Brain pericyte (primary cell): ENCODE measurements around the gene PRSS3.
"Not testable (repeated sequence)": the region's sequence is repeated elsewhere in the genome, so short reads cannot be mapped to it uniquely, and the experiment has no call there.

Experiments
- DNase-seq: peaks from one replicate; pipeline ENCODE4 v3.0.0-alpha.2; 2012; ENCODE audit warnings: low read depth, low spot score

Gene PRSS3

GRCh38 chr9:33795281-33795680 lies at the start of gene PRSS3:
Gene PRSS3 (plus strand): TSS chr9:33795561. CDS start chr9:33795574, 13 bp downstream.
- DNase-seq, result no peak

- no peak for DNase-seq
These were observed 46.6 kb upstream of the PRSS3 start for GRCh38 chr9:33748633-33749304.

DNA sequence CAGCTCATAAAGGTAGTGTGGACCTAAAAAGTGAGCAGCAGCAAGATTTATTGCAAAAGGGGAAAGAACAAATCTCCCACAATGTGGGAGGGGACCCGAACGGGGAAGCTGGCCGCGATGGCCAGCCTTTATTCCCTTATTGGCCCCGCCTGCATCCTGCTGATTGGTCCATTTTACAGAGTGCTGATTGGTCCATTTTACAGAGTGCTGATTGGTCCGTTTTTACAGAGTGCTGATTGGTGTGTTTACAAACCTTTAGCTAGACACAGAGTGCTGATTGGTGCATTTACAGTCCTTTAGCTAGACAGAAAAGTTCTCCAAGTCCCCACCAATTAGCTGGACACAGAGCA lies 46.1 kb upstream of the PRSS3 start:
- DNase-seq, result not testable (repeated sequence)

DNA sequence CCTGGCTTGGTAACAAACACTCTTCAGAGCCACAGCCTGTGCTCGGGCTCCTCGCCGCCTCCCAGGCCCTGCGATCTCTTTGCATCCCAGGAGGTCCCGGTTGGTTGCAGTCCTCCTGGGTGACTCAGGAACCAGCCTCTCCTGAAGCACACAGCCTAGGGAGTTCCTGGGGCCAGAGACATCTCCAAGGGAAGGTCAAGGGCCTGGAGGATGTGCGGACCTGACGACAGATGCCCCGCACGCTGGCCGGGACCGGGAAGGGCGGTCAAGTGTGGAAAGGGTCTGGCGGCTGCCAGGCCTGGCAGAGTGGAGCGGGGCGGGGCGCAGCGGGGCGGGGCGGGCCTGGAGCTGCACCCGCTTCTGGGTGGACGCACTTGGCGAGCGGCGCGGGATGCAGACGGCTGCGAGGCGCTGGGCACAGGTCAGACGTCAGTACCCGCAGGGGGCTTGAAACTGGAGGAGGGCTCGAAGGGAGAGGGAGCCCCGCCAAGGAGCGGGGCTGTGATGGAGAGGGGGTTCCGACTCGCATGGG lies 45.0 kb upstream of the PRSS3 start:
- no peak for DNase-seq

GRCh38 chr9:33750839-33751339 lies 44.5 kb upstream of the PRSS3 start:
- DNase-seq, result no peak

DNA sequence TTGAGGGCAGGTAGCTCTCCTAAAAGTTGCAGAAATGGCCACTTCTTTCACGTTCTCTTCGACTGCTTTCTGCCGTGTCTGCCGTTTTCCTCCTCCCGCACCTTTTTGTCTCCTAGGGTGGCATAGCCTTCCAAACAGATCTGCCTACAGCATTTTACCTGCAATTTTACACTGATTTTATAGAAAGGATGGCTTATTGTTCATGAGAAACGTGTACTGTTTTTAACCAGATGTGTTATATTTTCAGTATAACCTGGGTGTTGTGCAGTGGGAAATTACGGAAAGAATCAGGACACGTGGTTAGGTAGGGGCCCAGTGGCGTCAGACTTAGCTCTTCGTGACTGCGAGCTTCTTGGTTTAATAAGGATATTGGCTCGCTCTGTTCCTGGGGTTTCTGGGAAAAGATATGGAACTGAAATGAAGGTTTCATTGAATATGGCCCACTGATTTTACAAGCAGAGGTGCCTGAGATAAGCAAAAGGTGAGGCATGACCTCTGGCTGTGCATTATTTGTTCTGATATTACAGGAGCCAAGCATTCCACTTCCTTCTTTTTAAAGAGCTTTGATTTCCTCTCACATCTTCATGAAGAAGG lies 43.7 kb upstream of the PRSS3 start:
- DNase-seq, result no peak

GRCh38 chr9:33752130-33752637 lies 43.2 kb upstream of the PRSS3 start:
- no peak for DNase-seq

GRCh38 chr9:33752789-33753188 lies 42.6 kb upstream of the PRSS3 start:
- DNase-seq, result not testable (repeated sequence)

GRCh38 chr9:33759648-33760047 lies 35.7 kb upstream of the PRSS3 start:
- not testable (repeated sequence) for DNase-seq

GRCh38 chr9:33762343-33762742 lies 33.0 kb upstream of the PRSS3 start:
- DNase-seq, result no peak

DNA sequence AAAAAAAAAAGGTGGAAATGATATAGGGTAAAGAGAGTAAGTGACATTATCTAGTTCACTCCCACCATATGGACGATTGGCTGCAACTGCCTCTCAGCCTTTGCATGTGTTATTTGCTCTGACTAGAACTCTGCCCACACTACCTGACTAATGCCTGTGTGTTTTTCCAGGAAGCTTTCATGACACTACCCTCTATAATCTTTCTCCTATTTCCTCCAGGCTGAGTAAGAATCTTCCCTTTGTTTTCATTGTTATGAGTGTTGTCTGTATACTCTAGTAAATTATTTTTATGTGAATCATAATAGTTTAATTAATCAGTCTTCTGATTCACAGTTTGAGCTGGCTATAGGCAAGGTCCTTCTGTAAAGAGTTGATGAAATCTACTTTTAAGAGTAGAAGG lies 31.7 kb upstream of the PRSS3 start:
- not testable (repeated sequence) for DNase-seq

- no peak for DNase-seq
These were observed 29.9 kb upstream of the PRSS3 start for GRCh38 chr9:33765411-33765810.

- DNase-seq, result not testable (repeated sequence)
These were observed 25.0 kb upstream of the PRSS3 start for GRCh38 chr9:33770156-33770880.

- DNase-seq, result not testable (repeated sequence)
These were observed 22.2 kb upstream of the PRSS3 start for GRCh38 chr9:33773135-33773534.

GRCh38 chr9:33774074-33774659 lies 21.2 kb upstream of the PRSS3 start:
- not testable (repeated sequence) for DNase-seq

DNA sequence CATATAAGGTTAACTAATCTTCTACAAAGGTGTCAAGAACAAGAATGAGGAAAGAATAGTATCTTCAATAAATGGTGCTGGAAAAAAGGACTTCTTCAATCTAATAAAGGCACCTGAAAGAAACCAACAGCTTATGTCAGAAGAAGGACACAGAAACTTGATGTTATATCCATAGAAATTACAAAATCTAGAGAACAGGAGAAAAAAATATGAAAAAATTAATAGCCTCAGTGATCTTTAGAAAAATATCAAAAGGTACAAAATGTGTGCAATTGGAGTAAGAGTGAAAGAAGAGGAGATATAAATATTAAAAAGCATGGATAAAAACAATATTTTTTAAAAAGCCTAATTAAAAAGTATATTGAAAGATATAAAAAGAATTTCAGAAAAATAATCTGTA lies 18.8 kb upstream of the PRSS3 start:
- no peak for DNase-seq

GRCh38 chr9:33778700-33779351 lies 16.5 kb upstream of the PRSS3 start:
- DNase-seq, result no peak

- DNase-seq, result no peak
These were observed 15.1 kb upstream of the PRSS3 start for GRCh38 chr9:33780276-33780675.

DNA sequence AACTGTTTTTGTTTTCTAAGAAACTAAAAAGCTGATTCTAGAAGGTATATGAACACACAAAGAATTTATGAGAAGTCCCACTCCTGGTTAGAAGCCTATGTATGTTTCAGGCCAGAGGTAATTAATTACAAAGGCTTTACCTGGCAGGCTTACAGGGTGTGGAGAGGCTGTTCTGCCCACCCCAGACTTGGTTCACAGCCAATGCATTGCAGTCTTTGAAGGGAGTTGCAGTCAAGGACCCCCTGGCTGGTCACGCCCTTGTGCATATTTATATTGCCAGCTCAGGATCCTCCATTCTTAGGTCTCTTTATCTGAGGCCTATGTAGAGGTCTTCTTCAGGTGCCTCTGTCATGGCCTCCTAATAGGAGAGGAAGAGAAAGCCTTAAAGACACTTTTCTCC lies 13.6 kb upstream of the PRSS3 start:
- DNase-seq, result no peak

DNA sequence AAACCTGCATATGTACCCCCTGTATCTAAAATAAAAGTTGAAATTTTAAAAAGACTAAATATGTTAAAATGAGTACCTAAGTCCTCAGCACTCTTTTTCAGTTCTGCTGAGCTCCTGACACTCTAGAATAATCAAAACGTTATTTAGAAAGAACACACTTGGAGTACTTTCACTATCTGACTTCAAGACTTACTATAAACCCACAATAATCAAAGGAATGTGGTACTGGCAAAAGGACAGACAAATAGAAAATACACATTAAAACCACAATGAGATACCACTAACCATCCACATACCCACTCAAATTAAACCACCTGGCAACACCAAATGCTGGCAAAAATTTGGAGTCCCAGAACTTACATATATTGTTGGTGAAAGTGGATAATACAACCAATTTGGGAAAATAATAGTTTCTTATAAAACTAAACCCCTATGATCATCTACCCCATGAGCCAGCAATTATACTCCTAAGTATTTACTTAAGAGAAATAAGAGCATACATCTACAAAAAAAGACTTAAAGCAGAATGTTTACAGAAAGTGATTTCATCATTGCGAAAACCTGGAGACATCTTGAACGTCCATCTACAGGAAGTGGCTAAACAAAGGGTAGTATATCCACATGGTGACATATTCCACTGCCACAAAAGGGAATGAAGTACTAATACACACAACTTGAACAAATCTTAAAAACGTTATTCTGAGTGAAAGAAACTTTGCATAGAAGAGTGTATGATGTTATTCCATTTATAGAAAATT lies 12.8 kb upstream of the PRSS3 start:
- DNase-seq, result no peak

- DNase-seq, result no peak
These were observed 9.4 kb upstream of the PRSS3 start for GRCh38 chr9:33785914-33786313.
